ENCODE data around the gene SGTA.

Gene SGTA

DNA sequence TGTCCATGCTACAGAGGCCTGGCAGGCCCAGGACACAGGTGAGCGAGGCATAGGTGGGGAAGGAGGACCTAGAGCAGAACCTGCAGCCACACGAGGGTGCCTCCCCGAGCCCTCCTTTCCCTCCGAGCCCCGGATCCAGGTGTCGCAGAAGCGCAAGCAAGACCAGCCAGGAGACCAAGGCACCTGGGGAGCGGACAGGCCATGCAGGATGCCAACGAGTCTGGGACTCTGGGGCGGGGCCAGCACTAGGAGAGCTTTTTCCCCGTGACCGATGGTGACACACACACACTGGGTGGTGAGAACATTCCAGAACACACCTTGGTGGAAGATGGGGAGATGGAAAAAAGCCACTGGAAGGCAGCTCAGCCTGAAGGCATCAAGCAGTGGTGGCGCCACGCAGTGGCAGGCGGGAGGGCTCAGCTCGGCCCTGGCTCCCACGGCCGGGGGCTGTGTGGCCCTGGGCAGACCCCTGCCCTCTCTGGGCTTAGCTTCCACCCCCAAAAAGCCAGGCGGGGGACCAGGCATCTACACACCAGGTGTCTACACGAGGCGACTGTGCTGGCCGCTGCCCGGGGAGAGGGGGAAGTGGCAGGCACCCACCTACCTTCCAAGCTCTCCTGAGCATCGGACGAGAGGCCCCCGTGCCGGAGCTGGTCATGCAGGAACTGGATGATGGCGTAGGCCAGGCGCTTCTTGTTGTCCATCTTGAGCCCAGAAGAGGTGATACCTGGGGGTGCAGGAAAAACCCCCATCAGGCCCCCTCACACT, 14.5 kb downstream of the SGTA start:
- no peak for DNase-seq

DNA sequence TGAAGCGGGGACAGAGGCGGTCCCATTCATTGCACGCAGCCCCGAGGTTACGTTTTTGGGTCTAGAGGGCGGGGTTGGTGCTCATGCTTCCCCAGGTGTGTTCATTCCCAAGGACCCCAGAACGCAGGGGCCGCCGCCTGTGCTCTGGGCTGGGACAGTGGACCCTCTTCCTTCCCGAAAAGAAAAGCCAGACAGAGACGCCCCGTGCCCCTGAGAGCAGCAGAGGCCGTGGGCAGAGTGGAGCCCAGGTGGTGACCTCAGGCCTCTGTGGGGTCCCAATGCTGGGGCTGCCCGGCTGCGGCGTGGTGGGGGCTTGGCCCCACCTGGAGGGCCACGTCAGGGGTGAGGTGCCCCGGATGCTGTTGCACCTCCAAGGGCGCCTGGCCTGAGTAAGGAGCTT, 15.4 kb downstream of the SGTA start:
- DNase-seq: no peak

DNA sequence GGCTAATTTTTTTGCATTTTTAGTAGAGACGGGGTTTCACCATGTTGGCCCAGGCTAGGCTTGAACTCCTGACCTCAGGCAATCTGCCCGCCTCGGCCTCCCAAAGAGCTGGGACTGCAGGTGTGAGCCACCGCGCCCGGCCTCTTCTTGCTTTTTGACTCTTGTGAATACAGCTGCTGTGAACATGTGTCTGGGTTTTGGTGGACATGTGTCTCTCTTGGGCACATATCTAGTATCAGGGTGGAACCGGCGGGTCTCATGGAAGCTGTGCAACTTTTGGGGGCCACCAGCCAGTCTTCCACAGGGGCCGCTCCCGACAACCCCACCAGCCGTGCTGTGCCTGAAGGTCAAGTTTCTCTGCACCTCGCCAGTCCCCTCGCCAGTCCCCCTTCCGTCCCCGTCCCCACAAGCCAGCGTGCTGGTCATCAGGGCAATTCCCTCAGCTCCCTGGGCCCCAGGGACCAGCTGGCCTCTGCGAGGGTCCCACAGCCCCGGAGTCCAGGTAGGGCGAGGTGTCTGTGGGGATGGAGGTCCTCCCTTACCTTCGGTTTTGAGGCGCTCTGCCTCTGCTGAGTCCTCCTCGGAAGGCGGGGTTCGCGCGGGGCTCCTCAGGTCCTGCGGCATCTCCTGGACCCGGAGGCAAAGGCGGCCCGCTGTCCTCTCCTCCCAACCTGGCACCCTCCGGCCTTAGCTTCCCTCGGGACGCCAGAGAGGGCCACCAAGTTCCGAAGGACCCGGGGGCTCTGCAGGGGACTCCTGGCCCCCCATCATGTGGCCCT, 16.3 kb downstream of the SGTA start:
- no peak for DNase-seq

DNA sequence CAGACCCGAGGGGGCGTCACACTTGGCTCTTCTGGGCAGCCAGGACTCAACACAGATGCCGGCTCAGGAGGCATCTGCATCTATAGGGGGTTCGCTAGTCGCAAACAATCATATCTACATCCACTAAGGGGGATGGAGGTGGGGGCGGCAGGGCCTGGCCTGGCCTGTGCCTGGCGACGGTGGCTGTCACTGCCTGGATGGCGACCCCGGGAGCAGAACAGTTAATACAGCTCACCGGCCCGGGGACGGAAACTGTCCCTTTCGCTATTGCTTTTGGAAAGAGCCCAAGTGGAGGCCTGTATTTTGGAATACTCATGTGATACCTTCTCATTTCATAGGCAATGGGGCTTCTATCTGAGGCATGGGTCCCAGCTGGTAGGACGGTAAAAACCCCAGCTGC, 17.7 kb downstream of the SGTA start:
- DNase-seq: no peak

DNA sequence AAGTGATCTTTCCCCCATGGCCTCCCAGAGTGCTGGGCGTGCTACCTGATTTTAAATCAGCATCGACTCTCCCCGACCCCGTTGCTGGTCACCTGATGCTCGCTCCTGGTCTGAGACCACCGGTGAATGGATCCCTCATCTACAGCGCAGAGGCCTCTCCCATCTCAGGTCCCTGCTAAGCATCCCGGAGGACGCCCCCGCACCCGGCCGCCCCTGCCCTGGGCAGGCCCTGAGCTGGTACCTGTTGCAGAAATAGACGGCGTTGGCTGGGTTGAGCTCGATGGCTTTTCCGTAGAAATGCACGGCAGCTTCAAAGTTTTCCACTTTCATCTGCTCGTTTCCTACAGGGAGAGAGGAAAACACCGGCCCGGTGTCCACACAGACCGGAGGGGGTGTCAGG, 18.1 kb downstream of the SGTA start:
- DNase-seq: no peak

DNA sequence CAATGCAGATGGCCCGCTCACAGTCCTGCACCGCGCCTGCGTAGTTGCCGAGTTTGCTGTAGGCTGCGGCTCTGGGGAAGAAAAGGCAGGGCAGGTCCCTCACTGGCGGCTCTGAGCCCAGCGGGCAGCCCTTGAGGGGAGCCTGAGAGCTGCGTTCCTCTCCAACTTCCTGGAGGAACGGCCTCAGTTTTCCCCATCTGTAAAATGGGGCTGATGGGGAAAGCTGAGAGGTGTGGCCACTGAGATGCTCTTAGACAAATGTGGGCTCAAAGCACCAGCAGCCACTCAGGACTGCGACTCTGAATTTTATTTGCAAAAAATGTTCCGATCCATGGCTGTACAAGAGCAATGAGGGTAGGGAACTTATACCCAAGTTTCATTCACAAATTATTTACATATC, 19.4 kb downstream of the SGTA start:
- no peak for DNase-seq

DNA sequence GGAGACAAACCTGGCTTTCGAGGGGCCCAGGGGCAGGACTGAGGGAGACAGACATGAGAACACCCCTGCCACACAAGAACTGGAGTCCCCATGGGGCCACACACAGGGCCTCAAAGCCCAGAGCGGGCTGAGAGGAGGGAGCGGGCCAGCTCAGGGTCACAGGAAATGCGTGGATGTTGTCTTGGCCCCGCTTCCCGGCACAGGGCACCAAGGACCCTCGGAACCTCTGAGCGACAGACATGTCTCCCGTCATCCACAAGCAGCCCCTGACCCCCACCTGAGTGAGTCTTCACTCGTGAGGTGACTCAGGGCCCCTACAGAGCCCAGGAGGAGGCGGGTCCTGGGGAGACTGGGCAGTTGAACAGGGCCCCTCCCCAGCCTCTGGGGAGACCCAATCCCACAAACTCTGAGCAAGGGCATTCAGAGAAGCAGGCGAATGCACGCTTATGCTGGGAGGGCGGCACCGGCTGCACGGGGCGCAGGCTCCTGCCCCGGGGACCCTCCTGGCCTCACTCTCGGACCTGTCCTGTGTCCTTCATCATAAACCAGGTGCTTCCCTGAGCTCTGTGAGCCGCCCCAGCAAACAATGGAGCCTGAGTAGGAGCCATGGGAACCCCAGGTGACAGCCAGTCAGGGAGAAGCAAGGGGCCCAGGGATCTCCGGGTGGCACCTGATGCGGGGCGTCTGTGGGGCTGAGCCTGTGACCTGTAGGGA, 20.1 kb downstream of the SGTA start:
- no peak for DNase-seq

DNA sequence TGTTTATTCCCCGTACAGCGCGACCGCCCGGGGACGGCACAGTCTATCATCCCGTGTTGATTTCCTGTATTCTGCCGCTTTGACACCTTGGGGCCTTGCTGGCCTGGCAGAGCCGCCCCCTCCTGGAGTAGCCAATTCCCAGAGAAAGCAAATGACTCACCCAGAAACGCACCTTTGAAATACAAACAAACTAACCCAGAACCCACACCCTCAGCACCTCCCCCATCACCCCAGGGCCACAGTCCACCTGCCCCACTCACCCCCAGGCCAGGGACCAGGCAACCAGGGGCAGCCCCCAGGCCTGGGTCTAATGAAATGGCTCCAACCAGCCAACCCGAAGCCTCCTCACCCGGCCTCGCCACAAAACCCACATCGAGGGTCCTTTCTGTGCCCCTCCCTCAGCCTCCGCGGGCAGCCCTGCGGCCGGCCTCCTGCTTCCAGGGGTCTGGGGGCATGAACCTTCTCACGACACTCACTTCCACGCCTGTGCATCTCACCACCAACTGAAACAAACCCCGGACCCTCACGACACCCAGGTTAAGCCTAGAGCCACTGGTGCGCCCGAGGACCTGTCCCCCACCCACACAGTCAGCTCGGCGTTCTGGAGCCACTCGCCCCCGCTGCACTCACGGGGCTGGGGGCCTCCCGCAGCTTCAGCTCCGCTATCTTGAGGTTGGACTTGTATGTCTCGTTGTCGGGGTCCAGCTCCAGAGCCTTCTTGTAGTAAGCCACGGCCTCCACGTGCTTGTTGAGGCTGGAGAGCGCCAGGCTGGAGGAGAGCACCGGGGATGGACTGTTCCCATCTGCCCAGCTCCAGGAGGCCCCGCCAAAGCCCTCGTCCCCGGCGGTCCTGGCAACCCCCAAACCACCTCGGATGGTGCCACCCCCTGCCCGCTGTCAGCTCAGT, 20.9 kb downstream of the SGTA start:
- DNase-seq: no peak

DNA sequence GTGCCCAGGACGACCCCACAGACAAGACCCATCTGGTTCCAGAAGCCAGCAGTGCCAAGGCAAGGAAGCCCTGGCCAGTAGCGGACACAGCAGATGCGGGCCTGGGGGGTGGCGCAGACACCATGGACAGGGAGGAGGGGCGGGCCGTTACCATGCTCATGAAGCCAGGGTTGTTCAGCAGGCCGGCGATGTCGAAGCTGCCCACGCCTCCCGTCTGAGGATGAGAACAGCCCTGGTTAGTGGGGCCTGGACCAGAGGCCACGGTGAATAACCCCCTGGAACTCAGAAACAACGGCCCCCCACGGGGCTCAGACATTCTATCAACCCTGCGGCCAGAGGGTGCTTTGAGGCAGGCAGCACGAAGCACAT, 21.8 kb downstream of the SGTA start:
- no peak for DNase-seq

DNA sequence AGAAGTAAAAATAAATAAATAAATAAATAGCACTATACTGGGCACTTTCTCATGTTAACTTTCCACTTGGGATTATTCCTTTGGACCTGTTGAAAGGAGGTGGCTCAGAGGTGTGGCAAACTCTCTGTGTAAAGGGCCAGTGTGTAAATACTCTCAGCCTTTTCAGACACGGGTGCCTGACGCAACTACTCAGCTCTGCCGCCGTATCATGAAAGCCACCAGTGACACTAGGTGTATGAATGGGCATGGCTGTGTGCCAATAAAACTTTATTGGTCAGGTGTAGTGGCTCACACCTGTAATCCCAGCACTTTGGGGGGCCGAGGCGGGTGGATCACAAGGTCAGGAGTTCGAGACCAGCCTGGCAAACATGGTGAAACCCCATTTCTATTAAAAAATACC, 23.1 kb downstream of the SGTA start:
- DNase-seq: no peak

DNA sequence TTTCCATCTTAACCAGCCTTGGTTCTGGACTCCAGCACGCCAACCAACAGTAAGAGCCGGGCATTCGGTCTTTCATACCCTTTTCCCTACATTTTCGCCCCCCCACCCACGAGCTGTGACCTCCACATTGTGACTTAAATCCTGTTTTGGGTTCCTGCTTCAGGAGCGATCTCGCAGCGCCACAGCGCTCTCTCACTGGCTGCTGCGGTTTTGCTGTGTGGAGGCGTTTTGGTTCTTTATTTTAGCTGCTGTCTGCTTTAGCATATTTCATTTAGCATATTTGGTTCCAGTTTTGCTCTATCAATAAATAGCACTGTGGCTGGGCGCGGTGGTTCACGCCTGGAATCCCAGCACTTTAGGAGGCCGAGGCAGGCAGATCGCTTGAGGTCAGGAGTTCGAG, 23.7 kb downstream of the SGTA start:
- DNase-seq: no peak

DNA sequence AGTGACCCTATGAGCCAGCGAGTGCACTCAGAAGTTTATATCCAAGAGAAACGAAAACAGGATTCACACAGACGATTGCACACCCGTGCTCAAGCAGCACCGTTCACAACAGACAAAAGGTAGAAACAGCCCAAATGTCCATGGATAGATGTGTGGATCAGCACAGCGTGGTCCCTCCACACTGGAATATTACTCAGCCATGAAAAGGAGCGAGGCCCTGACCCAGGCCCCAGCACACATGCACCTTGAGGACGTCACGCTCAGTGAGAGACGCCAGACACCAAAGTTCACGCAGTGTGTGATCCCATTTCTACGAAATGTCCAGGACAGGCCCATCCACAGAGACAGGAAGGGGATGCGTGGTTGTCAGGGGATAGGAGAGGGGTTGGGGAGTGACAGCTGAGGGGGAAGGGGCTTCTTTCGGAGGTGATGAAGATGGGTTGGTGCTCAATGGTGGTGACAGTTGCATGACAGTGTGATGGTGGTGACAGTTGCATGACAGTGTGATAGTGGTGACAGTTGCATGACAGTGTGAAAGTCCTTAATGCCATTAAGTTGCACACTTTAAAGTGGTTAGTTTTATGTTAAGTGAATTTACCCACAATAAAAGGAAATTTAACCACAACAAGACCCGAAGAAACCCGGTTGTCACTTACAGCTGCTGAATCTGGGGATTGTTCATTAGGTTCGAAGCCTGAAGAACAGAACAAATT, 24.3 kb downstream of the SGTA start:
- no peak for DNase-seq

DNA sequence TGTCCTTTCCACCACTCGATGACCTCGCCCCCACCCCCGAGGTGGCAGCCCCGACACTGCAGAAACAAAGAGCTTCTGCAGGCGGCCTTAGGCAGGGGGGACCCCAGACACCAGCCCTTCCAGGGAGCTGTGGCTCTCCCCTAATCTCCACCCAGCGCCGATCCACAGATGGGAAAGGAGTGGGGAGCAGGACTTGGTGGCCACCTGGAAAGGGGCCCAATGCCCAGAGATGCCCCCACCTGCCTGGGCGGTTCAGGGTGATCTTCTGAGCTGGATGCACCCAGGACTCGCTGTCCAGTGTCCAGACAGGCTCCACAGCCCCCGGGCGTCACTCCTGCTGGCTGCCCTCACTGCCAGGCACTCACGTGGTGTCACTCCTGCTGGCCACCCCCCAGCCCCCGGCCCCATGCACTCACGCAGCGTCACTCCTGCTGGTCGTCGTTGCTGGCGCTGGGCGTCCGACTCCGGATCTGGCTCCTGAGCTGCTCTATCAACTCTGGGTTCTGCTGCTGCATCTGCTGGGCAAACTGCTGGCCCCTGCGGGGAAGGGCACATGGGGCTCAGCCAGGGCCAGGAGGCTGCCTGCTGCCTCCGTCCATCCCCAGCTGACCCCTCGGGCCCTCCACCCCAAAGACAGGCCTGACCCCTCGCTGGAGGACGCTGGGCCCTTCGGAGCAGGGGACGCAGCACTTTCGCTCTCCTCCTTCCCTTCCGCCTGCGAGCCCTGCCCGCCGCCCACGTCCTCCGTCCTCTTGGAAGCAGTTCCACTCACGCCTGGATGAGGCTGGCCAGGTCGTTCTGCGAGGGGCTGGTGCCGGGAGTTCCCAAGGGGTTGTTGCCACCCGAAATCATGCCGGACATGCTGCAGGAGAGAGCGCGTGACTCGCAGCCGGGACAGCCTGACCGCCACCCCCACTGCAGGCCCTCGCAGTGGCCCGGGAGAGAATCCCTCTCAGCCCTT, 25.9 kb downstream of the SGTA start:
- DNase-seq: no peak

DNA sequence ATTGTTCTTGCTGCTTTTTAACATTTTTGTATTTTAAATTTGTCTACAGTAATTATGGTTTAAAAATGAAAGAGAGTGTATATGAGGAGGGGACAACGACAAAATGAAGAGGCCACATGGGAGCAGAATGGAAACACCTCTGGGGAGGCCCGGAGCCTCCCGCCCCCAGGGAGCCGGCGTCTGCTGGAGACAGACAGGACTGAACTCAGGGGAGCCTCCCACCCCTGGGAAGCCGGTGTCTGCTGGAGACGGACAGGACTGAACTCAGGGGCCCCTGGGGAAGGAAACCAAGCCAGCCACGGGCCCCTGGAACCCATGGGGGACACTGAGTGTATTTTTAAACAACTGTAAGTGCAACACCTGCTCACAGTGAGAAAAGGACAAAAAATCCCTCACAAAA, 26.6 kb downstream of the SGTA start:
- no peak for DNase-seq

DNA sequence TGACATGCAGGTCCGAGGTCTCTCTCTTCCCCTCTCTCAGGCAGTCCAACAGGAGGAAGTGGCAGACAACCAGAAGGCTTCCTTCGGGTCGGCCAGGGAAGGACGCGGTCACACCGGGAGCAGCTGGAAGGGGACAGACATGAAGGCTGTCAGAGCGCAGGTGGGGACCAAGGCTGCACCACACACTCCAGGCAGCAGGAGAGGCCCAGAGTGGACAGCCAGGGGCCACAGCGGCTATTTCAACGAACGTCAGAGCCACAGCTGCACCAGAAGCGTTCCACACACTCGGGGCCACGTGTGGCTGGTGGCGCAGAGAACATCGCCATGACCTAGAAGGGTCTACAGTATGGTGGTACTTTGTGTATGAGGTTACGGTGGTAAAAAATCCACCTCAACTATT, 27.3 kb downstream of the SGTA start:
- no peak for DNase-seq

DNA sequence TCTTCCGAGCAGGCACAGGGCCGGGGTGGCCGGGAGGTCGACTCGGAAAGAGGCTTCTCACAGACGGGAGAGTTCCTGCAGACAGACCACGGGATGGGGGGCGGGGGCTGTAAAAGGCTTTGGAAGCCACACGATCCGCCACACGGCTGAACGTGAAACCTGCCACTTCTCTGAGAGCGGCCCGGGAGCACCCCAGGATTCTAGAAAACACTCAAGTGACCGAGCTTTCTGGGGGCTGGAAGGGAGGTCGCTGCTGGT, 27.7 kb downstream of the SGTA start:
- DNase-seq: no peak

DNA sequence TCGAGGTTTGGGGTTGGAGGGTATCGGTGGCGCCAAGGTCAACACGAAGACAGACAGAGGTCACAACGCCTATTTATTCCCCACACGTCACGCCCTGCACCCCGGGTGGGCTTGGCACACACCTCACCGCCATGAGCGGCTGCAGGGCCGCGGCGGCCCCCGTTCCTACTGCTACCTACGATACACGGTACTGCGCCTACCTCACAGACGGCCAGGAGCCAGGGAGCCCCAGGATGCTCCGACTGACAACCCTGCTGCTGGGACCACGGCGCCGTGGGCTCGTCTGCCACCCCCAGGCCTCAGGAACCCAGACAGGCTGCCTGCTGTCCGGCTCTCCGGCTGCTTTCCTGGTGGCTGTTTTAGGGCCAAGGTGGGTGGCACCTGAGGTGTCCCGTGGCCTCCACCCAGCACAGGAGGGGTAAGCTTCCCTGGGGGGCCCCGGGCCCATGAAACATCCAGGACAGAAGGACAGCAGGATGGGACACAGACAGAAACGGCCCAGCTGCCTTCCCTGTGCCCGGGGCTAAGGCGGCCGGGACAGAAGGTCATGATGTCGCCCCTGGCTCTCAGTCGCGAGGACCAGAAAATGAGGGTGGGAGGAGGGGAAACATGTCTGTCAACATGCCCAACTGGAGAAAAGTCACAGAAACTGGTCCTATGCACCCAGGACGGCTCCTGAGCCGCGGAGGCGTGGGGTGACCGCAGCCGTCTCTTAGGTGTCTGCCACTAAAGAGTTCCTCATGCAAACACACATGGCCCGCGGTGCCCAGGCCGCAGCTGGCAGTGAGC, 28.2 kb downstream of the SGTA start:
- DNase-seq: no peak

DNA sequence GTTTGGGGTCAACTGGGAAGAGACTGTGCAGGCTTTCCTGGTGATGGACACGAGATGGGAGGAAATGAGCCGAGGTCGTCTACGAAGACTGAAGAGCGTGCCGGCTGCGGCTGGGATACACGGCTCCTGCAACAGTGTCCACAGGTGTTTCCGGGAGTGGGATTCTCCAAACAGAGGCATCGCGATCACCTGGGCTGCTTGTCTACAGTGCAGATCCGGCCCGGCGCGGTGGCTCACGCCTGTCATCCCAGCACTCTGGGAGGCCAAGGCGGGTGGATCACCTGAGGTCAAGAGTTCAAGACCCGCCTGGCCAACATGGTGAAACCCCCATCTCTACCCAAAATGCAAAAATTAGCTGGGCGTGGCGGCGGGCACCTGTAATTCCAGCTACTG, 31.6 kb downstream of the SGTA start:
- DNase-seq: no peak

DNA sequence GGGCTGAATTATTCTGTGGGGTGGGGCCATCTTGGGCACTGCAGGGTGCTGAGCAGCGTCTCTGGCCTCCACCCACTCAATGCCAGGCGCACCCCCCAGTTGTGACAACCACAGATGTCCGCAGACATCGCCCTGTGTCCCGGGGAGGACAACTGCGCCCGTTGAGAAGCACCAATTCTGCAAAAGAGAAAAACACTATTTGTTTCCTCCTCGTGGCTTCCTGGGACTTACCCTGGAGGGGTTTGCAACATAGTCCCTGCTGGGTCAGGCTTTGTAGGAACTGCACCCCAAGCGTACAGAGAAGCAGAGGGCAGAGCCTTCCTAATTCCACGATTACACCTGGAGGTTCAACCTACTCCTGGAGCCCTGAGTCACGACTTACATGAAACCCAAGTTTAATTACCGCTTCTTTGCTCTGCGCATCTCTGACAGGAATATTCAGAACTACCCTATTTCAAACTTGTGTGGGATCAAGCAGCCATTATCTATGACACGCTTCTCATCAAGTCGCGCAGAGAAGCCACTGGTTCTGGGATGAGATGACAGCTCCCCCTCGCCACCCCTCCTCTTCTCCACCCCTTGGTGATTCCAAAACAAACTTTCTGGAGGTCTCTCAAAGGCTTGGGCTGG, 32.1 kb downstream of the SGTA start:
- no peak for DNase-seq

DNA sequence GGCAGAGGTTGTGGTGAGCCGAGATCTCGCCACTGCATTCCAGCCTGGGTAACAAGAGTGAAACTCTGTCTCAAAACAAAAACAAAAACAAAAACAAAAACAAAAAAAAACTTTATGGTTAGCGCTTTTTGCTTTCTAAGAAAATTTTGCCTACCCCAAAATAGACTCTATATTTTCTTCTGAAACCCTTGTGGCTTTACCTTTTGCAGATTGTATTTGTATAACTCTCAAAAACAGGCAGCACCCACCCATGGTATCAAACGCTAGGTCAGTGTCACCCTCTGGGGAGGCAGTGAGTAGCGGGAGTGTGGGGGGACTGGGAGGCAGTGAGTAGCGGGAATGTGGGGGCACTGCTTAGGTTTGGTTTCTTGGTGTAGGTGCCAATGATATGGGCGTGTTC, 35.7 kb downstream of the SGTA start:
- DNase-seq: no peak

All from NCI-H1417 (cell line).